HG03457 (cell line): Measurements from ENCODE around the gene MMAB.
"Not testable (repeated sequence)": the region's sequence is repeated elsewhere in the genome, so short reads cannot be mapped to it uniquely, and the experiment has no call there.

Experiments used
- ATAC-seq: cut with Tn5 transposase; IDR thresholded peaks from one replicate; pipeline ENCODE4 v1.9.1; 2021; ENCODE audit warnings: moderate number of reproducible peaks; ENCODE audit not compliant: unreplicated experiment

Gene MMAB

DNA sequence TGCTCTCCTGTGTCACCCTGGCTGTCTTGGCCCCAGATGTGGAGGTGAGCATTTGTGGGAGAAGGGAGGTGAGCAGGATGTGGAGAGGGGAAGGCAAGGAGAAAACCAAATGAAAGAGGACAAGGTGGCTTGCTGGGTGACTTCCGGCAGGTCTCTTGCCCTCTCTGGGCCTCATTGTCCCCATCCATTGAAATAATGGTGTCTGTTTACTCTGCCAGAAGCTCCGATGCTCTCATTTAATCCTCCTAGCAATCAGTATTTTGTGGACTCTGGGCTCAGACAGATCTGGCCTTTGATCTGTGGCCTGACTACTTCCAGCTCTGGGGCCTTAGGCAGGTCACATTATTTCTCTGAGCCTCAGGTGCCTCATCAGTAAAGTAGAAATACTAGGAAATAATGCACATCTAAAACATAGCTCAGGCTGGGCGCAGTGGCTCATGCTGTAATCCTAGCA lies 30.9 kb upstream of the MMAB start:
- no peak for ATAC-seq

DNA sequence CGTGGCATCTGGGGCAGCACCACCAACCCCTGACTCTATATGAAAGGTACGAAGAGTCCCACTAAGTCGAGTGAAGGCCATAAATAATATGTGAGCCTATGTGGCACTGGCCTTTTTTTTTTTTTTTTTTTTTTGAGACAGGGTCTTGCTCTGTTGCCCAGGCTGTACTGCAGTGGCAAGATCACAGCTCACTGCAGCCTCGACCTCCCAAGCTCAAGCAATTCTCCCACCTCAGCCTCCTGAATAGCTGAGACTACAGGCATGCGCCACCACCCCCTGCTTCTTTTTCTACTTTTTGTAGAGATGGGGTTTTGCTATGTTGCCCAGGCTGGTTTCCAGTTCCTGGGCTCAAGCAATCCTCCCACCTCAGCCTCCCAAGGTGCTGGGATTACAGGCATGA lies 28.8 kb upstream of the MMAB start:
- ATAC-seq: not testable (repeated sequence)

DNA sequence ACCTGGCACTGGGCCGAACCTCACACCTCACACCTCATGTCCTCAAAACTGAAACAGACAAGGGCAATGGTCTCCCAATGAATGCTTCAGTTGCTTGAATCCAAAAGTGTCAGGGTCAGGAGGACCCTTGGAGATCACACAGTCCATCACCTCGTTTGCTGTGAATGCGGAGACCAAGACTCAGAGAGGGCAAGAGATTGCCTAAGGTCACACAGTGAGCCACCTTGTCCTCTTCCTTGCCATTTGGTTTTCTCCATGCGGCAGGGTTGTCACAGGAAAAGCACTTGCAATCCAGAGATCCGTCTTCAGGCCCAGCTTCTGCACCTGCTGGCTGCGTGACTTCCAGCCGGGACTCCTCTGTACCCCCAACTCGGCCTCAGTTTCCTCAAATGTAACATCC lies 28.3 kb upstream of the MMAB start:
- ATAC-seq: no peak

DNA sequence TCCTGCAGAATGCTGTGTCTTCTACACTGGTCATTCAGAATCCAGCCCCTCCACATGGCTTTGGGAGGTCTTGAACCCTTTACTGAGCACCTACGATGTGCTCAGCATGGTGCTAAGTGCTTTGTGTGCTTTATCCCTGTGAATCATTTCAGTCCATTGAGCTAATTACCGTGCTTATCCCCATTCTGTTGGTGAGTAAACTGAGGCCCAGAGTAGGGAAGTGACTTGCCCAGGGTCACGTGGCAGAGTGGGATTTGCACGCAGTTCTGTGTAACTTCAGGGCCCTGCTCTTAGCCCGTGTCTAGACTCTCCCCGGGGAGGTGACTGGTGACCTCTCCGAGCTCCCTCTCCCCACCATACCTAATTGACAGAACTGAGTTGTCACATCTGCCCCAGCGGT lies 27.7 kb upstream of the MMAB start:
- ATAC-seq: no peak

DNA sequence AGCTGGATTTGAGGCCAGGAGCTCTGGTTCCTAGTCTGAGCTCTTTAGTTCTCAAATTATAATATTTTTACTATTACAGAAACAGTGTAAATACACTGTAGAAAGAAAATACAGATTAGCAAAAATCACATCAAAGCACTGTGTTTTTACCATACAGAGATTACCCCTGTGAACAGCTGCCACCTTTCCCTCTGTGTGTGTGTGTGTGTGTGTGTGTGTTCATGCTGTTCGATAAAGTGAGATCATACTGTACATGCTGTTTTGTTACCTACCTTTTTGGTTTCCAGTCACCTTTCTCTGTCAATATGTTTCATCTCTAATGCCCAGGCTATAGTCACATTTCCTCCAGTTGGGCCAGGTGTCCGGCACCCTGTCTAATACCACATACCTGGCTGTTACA lies 27.2 kb upstream of the MMAB start:
- no peak for ATAC-seq

DNA sequence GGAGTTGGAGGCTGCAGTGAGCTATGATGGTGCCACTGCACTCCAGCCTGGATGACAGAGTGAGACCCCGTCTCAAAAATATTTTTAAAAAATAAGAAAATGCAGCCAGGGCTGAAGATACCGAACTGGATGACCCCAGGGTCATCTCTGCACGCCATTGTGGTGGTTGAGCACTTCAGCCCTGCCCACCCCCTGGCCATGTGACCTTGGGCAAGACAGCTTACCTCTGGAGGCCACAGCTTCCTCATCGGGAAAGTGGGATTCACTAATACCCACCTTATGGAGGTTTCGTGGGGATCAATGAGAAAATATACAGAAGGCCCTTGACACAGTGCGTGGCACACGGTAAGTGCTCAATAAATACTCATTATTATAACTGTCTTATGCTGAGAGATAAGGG lies 25.8 kb upstream of the MMAB start:
- no peak for ATAC-seq

DNA sequence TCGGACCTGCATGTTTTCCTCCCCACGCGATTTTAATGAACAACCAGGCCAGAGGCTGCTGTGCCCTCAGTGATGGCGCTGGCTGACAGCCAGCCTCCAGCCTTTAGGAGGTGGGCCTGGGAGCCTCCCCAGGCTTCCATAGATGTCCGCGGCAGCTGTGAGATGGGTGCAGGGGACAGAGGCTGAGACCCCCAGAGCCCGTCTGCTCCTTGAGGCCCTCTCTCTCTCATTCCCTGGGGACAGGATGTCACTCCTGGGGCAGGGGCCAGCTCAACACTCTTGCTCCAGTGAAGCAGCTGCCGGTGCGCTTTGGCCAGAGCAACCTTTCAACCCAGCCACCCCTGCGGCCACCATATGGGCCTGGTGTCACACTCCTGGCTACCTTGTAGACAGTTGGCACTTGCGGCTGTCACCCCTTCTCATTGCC lies 25.1 kb upstream of the MMAB start:
- ATAC-seq: no peak

DNA sequence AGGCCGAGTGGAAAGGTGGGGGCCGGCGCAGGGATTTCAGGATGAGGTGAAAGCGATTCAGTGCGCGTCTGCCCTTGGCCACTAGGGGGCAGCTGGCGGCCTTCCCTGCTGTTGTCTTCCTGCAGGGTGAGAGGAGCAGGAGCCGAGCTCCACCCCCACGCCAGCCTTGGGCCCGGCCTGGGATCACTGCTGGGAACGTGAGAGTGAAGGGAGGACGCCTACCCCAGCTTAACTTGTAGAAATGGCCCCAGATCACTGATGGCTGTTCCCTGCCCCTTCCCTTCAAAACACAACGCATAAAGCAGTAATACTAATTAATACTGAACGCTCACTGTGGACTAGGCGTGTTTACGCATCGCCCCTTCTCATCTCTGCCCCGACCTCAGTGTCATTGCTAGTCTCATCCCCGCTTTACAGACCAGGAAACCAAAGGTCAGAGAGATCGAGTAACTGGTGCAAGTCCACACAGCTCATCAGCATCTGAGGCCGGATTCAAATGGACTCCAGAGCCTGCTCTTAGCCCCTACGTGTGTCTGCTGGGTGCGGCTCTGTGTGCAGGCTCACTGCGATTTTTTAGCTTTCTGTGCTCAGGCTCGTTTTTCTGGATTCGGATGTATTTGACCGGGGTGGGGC lies 24.6 kb upstream of the MMAB start:
- no peak for ATAC-seq

DNA sequence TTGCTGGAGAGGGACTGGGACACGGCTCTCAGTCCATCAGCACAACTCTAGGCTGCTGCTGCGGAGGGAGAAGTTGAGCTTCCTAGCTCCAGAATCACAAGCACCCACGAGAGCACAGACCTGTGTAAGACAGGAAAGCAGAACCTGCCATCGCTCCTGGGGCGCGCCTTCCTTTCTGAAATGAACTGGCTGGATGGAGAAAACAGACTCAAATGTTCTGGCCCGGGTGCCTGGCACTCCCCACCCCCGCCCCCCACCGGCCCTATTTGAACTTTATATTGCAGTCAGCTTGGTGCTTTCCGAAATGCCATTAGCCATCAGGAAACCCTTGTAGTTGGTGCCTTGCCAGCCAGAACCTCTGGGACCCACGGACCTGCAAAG lies 24.1 kb upstream of the MMAB start:
- no peak for ATAC-seq

DNA sequence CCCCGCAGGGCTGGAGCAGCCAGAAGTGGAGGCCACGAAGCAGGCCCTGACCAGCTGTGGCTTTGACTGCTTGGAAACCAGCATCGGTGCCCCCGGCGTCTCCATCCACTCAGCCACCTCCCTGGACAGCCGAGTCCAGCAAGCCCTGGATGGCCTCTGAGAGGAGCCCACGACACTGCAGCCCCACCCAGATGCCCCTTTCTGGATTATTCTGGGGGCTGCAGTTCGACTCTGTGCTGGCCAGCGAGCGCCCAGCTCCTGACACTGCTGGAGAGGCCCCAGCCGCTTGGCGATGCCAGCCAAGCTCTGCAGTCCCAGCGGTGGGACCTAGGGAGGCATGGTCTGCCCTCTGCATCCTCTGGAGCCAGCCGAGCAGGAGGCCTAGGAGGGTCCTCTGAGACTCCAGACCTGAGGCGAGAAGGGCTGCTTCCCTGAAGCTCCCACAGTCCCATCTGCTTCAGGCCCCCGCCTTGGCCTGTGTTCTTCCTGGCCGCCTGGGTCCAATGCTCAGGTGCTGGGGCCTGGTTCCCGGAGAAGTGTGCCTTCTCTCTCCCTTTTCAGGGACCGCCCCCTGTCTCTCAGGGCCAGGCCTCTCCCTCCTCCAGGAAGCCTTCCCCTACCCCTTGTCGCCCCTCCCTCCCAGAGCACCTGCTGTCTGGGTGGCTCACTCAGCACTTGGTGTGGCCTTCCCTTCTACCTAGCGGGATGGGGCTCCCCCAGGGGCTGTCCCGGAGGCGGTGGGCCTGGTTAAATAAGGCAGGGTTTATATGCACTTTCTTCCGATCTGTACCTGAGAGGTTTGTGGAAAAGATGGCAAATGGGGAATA lies 23.3 kb upstream of the MMAB start:
- ATAC-seq: no peak

DNA sequence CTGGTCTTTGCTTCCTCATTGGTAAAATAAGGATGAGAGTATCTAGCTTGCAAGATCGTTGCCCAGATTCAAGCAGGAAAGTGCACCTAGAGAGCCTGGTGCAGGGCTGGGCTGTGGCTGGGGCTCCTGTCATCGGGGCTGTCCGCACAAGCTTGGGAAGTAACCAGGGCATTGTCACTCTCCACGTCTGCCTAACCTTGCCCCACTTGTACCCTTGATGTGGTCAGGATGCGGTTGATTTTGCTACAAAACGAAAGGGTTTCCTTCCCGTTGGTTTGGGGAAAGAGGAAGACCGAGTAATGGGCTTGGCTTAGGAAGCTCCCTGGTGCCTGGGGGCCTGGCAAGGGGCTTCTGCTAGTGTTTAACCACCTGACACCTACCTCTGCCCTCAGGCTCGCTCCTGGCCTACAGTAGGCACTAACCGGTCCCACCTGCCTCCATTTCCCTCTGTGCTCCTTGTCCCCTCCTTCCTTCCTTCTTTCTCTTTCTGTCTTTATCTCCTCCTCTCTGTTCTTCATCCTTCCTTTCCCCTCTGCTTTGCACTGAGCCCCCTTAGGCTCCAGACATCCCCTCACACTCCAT lies 22.1 kb upstream of the MMAB start:
- no peak for ATAC-seq

DNA sequence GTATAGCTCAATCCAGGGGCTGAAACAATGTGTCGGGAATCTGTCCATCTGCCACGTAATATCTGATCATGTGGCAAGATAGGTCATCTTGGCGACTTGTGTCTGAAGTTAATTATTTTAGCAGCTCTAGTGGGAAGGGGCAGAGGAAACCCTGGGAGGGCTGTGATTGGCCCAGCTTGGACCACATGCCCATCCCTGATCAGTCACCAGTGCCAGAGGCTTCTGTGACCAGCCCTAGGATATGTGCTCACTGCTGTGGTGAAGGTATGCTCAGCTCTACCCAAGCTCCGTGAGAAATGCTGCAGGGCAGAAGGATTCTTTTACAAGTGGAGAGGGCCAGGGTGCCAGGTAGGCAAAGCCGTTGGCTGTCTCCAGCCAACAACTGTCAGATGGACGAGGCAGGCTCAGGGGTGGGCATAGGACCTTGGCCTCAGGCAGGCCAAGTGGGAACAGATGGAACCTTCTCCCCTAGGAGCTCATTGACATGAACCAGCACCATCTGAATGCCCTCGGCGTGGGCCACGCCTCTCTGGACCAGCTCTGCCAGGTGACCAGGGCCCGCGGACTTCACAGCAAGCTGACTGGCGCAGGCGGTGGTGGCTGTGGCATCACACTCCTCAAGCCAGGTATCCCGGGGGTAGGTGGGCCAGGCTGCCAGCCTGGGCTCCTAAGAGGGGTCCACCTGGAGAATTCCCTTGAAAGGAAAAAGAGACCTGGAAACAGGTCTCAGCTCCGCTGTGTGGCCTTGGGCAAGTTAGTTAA lies 21.4 kb upstream of the MMAB start:
- no peak for ATAC-seq

DNA sequence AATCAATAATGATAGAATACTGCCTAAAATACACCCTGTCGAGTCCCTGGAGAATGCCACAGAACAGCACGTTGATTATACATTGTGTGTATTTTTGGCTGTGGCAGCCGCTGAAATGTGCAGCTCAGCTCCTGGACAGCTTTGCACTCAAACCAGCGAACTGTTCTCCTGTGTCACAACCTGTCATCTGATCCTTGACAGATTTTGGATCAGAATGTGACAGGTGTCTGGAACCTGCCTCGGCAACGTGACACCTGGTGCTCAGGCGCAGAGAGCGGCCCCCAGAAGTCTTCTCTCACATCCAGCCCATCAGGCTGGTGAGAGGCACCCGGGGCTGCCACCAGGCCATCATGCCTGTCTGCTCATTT lies 19.6 kb upstream of the MMAB start:
- no peak for ATAC-seq

DNA sequence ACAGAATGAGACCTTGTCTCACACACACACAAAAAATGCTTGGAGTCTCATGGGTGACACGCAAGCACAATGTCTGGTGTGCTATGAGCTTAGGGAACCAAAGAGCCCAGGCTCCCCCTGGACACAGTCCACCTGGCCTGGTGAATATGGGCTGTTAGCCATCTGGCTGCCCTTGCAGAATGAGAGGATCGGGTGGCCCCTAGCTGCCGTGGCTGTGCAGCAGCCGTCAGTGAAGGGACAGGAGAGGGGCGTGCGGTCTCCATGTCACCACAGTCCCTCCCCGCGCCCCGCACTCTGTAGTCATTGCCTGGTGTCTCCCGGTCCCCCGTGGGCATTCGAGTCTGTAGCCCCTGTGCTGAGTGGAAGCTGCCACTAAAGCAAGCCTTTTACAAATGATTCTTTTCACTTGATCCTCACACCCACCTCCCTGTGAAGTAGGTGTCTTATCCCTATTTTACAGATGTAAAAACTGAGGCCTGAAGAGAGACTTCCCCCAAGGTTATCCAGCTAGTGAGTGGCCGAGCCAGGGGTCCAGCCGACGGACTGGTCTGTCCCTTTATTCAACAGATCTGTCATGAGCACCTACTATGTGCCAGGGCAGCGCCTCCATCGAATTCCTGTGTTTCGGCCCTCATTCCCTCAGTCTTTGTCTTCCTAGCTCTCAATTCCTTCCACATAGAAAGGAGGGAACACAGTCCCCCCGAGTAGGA lies 19.0 kb upstream of the MMAB start:
- ATAC-seq: no peak

DNA sequence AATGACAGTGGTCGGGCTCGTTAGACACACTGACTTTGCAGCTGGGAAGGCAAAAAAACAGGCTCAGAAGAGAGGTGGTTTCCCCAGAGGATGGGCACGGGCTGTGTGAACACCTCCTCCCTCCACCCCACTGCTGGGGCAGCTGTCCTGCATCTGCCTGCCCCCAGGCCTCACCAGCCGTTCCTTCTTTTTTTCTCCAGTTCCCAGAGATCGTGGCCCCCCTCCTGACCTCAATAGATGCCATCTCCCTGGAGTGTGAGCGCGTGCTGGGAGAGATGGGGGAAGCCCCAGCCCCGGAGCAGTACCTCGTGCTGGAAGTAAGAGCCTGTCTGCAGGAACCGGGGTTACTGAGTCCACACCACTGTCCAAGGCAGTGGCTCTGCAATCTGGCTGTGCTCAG lies 17.7 kb upstream of the MMAB start:
- ATAC-seq: no peak

DNA sequence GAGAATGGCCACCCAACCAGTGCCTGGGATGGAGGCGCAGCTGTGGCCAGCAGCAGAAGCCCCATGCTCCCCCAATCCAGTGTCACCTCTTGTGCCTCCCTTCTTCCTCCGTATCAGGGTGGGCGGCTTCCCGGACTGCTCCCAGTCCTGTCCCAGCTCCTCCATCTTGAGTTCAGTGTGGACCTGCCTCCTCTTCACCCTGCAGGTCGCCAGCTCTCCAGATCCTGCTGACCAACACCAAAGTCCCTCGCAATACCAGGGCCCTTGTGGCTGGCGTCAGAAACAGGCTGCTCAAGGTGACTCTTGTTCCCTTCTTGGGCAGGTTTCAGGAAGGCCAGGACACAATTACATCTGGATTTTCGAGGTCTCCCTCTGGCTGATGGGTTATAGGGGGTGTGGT lies 17.3 kb upstream of the MMAB start:
- ATAC-seq: no peak

DNA sequence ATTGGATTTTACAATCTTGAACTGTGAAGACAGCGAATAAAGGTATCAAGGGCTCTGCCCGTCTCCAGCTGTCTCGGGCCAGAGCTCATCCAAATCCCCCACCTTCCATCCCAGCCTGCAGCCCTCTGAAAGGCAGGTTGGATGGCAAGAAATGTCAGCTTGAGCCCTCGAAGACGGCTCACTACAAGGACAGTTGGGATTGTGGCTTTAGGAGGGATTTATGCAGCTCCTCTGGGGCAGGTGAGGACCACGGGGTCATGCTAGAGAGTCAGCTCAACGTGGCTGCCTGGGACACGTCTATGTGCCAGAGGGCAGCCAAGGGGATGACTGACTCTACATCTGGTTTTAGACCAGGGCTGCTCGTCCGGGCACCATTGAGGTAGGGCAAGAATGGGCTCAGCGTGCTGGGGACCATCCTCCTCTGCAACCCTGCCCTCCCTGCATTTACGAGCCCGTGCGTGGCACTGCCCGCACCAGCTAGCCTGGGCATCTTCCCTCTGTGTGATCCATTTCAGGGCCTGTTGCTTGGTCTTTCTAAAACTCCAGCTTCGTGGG lies 16.5 kb upstream of the MMAB start:
- ATAC-seq: no peak

DNA sequence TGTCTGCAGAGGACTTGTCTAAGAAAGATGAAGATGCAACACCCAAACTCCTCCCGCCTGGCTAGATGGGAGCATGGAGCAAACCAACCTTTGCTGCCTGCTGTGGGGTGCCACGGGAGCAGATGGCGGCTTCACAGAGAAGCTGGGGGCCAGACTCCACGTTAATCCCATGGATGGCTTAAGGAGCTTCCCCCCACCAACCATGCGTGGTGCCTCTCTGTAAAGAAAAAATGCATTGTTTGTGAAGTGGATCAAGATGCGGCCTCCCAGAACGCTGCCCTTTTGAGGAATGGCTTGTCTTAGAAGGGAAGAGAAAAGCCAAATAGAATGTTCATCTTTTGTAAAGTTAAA lies 15.9 kb upstream of the MMAB start:
- ATAC-seq: no peak

DNA sequence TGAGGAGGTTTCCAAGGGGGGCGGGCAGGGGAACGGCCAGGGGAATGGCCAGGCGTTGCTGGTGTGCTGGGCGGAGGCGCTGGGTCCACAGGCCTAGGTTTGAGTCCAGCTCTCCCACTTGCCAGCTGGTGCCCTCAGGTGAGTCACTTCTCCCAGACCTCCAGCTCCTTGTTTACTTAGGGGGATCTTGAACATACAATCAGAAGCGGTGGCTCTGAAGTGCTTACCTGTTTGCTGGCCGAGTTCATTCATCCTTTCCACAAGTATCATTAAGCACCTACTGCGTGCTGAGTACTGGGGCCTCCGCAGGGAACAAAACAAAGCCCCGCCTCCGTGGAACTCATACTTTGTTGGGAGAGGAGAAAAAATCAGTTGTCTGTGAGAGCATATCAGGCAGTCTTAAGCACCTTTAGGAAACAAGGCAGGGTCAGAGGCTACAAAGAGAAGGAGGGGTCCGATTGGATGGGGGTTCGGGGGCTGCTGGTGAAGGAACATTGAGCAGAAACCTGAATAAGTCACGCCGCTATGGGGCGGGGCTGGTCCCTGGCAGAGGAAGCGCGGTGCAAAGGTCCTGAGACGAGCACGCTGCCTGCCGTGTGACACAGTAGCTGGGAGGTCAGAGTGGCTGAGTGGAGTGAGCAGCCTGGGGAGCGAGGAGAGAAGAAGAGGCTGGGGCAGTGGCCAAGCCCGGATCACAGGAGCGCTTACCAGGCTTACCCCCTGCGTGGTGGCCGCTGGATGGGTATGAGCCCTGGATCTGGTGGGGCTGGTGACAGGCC lies 15.3 kb upstream of the MMAB start:
- no peak for ATAC-seq

DNA sequence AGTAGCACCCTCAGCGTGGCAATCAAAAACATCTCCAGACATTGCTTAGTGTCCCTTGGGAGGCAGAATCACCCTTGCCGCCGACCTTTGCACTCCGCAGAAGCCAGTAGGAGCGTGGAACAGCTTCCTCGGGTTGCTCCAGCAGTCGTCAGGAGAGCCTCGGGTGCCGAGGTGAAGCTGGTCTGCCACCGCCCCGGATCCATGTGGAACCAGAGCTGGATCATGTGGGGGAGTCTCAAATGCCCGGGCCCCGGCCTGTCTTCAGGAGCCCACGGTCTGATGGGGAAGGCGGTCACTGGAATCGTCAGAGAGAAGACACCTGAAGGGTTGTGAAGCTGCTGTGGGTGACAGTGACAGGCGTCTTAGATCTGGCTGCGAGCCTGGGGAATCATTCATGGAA lies 14.6 kb upstream of the MMAB start:
- ATAC-seq: no peak
